Activated CD8-positive, alpha-beta memory T cell treated with anti-CD3 and anti-CD28 coated beads, Interleukin-2, amount 50 U/mL, for 48 hours (primary cell): ENCODE data around the gene CLIC4.
A peak's percentile ranks its signal among the peaks of the same experiment; 100 is the strongest.
"Not testable (repeated sequence)": the region's sequence is repeated elsewhere in the genome, so short reads cannot be mapped to it uniquely, and the experiment has no call there.

Experiments used
- DNase-seq: peaks from one replicate; pipeline ENCODE4 v3.0.0-alpha.2; 2020

Gene CLIC4

GRCh38 chr1:24720152-24720551 lies 25.1 kb upstream of the CLIC4 start:
- DNase-seq = no peak

GRCh38 chr1:24721533-24721932 lies 23.7 kb upstream of the CLIC4 start:
- no peak for DNase-seq

- DNase-seq = not testable (repeated sequence)
These were observed 22.9 kb upstream of the CLIC4 start for GRCh38 chr1:24722073-24723035.

GRCh38 chr1:24724345-24725208 lies 20.7 kb upstream of the CLIC4 start:
- DNase-seq = no peak

DNA sequence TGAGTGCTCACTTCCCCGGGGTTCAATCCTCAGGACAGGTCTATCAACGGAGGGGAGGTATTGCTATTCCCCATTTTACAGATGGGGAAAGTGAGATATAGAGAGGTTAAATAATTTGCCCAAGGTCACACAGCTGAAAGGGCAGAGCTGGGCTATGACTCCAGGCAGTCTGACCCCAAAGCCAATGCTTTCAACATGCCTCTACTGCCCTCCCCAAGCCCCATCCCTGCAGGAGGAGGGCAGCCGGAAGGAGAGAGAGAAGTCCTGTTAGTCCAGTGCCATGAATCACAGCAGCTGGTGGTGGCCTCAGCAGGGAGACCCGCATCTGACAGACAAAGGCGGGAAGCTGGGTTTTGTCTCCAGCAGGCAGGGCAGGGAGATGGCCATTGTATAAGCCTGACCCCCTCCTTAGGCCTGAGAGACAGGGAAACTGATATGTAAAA lies 20.0 kb upstream of the CLIC4 start:
- no peak for DNase-seq

DNA sequence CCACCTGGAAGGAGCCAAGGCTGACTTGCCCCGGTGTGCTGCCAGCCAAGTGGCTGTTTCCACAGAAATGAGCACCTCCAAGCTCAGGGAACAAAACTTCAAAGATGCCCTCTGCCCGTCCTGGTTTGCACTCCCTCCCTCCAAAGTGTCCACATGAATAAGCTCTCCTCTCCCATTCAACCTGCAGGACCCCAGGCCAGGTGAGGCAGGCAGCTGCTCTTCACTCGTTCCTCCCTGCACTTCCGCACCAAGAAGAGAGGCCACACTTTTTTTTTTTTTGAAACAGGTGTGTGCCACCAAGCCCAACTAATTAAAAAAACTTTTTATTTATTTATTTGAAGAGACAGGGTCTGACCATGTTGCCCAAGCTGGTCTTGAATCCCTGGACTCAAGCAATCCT lies 18.5 kb upstream of the CLIC4 start:
- DNase-seq = no peak

DNA sequence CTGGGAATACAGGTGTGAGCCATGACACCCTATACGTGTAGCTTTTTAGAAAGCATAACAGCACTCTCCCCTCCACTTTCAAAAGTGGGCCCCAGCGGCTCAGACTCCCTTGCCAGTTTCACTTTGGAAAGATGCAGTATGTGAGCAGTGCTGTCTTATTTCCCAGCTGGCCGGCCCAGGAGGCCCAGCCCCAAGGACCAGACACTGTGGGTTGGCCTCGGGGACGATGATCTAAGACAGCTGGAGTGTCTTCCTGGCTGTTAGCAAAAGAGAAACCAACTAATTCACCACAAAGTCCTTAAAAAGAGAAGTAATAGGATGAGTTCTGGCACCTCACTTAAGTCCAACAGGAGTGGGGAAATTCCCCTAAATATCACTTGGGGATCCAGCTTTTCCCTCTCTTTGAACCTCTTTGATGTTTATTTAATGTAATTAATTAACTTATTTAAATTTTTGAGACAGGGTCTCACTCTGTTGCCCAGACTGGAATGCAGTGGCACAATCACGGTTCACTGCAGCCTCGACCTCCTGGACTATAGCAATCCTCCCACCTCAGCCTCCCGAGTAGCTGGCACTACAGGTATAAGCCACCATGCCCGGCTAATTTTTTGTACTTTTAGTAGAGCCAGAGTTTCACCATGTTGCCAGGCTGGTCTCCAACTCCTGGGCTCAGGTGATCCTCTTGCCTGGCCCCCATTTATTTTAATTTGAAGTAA lies 17.6 kb upstream of the CLIC4 start:
- no peak for DNase-seq

DNA sequence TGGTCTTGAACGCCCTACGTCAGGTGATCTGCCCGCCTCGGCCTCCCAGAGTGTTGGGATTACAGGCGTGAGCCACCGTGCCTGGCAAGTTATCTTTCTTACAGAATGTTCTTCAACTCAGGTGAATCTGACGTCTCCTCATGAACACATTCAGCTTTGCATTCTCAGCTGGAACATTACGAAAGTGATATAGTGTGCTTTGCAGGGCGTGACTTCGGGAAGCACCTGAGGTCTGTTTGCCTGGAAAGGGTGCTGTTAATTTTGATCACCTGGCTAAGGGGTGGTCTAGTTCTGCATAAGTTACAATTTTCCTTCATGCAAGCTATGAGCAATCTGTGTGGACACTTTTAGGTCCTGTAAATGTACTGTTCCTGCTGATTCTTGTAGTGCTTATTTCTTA lies 16.3 kb upstream of the CLIC4 start:
- no peak for DNase-seq

GRCh38 chr1:24732186-24732885 lies 12.9 kb upstream of the CLIC4 start:
- DNase-seq = no peak

- not testable (repeated sequence) for DNase-seq
These were observed 11.9 kb upstream of the CLIC4 start for GRCh38 chr1:24733342-24733741.

- no peak for DNase-seq
These were observed 10.1 kb upstream of the CLIC4 start for GRCh38 chr1:24735156-24735508.

- DNase-seq = no peak
These were observed 9.5 kb upstream of the CLIC4 start for GRCh38 chr1:24735509-24736375.

- no peak for DNase-seq
These were observed 7.7 kb upstream of the CLIC4 start for GRCh38 chr1:24737368-24738117.

GRCh38 chr1:24739241-24739640 lies 6.0 kb upstream of the CLIC4 start:
- DNase-seq = no peak

- no peak for DNase-seq
These were observed 2.9 kb upstream of the CLIC4 start for GRCh38 chr1:24742090-24742938.

DNA sequence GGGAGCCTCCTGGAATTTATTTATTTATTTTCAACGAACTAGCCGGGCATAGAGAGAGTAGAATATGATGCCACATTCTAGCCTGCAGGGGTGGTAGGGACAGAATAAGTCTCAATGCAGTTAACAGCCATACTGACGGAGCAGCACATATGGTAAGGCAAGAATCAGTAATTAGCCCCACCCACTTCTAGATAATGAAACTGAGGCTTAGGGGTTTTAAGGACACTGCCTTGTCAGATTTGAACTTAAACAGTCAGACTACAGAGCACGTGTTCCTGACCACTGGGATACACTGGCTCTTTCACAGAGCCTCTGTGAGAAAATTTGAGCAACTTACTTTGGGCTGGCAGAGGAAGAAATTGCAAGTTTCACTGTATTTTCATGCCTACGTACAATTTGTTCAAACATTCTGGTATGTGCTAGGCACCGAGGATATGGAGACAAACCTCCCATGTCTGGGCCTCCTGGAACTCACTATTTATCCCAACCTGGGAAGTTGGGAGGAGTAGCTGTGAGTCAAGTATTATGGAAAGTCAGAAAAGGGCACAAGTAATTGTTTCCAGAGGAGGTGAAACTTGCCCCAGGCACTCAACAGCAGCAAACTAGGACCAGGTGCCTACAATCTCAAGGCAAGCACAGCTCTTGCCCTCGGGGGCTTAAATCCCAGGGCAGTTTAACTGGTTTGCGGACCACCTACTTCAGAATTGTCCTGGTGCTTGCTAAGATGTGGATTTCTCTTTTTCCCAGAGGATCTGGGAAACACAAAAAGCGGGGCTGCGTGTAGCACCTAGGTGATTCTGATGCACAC lies 1.6 kb upstream of the CLIC4 start:
- DNase-seq = no peak

DNA sequence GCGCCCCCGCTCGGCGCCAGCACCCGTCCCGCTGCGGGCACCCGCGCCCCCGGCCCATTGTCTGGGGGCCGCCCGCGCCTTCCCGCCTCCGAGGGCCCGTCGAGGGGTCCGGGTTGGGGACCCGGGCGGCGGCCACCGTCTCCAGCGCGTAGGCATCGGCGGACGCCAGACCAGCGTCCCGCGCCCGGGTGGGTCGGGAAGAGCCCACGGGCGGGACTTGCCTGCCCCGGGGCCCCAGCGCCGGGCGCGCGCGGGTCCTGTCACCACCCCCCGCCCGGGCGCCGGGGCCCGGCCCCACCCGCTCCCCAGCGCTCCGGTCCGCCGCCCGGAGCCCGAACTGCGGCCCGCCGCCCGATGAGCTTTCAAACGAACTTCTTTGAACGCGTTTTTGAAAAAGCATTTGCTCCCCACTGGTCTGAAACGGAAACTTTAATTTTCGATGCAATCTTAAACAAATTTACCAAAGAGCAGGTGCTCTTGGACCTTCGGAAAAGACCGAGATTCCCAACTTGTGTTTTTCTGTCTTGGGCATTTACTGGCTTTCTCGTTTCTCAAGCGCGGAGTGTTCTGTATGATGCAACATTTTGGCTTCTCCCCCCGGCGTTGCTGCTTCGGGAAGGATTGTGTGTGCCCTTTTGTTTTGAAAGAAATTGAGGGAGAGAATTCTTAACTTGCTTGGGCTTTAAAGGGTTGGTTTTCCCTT lies 615 bp downstream of the CLIC4 start:
- peak; percentile 59 for DNase-seq
